GM10248 (cell line): ENCODE measurements around the gene KLK1.

Experiments used
- CTCF ChIA-PET: fragments of 300-600 bp; sonication (Branson Sonifier 250); formaldehyde crosslinking; extraction: SDS; loops from one replicate; lab custom pipeline; 2021; ENCODE audit warnings: antibody characterized with exemption; lab: Yijun Ruan, JAX
- POLR2A ChIA-PET: fragments of 350-650 bp; sonication (Branson Sonifier 250); formaldehyde crosslinking; extraction: SDS; loops from one replicate; lab custom pipeline; 2020; ENCODE audit warnings: antibody characterized with exemption; lab: Yijun Ruan, JAX
- DNase-seq: peaks from one replicate; pipeline ENCODE4 v3.0.0; 2012; ENCODE audit errors: extremely low spot score
- TF ChIP-seq, protein P1 (sequence below): IDR thresholded peaks from 2 replicates; pipeline ENCODE4 v1.5.1; 2012; ENCODE audit warnings: mild to moderate bottlenecking, low read depth; ENCODE audit errors: extremely low read depth, missing control alignments, control extremely low read depth

KLK1 gene

DNA sequence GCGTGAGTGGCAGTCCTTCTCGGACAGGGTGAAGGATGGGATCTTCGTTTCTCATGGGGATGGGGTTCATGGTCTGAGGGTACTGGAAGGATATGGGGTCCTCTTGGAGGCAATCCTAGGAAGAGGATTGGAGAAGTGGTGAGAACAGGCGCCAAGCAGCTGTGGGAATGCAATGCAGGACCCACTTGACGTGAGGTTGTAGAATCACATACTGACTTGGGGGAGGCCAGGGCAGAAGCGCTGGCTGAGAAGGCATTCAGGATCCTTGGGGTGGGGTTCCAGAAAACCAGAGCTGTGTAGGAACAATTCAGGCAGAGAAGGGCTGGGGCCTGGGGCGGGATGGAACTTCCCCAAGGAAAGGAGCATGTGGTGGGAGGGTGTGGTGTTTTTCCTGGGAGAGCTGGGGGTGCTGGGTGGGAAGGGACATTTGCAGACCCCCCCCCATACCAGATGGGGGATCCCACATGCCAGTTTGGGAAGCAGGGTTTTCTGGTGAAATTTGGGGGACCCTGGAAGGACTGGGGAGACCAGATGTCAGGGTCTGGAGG is 852 bp downstream of the KLK1 start:
- ChIA-PET CTCF (interaction anchor here (0.8 kb wide), 1 partner anchor 45 kb away, joined by 3 read pairs; no protein-coding TSS in a partner anchor), POLR2A (no interaction called here)

DNA sequence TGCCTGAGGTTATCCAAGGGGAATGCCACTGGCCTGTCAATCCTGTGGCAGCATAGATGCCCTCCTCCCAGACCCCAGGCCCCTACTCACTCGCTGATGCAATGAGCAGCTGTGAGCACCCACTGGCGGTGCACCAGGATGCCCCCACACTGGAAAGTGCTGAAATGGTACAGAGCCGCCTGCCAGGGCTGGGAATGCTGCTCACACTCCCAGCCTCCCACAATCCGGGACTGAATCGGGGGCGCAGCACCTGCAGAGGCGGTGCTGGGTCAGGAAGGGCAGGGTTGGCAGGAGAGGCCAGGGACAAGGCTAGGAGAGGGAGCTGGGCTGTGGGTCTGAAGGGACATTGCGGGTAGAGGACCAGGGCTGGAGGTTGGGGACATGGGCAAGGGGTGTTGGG is 2.0 kb downstream of the KLK1 start:
- ChIA-PET CTCF (interaction anchor here (3.3 kb wide), 1 partner anchor 101 kb away, joined by 13 read pairs; no protein-coding TSS in a partner anchor), POLR2A (interaction anchor here (0.6 kb wide), 1 partner anchor 28 kb away, joined by 3 read pairs; no protein-coding TSS in a partner anchor)
- no peak for DNase-seq
- TF ChIP-seq, protein P1, sequence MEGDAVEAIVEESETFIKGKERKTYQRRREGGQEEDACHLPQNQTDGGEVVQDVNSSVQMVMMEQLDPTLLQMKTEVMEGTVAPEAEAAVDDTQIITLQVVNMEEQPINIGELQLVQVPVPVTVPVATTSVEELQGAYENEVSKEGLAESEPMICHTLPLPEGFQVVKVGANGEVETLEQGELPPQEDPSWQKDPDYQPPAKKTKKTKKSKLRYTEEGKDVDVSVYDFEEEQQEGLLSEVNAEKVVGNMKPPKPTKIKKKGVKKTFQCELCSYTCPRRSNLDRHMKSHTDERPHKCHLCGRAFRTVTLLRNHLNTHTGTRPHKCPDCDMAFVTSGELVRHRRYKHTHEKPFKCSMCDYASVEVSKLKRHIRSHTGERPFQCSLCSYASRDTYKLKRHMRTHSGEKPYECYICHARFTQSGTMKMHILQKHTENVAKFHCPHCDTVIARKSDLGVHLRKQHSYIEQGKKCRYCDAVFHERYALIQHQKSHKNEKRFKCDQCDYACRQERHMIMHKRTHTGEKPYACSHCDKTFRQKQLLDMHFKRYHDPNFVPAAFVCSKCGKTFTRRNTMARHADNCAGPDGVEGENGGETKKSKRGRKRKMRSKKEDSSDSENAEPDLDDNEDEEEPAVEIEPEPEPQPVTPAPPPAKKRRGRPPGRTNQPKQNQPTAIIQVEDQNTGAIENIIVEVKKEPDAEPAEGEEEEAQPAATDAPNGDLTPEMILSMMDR, result no peak

More for the DNA sequence above, 852 bp downstream of the KLK1 start:
- TF ChIP-seq, protein P1, result no peak
- no peak for DNase-seq

DNA sequence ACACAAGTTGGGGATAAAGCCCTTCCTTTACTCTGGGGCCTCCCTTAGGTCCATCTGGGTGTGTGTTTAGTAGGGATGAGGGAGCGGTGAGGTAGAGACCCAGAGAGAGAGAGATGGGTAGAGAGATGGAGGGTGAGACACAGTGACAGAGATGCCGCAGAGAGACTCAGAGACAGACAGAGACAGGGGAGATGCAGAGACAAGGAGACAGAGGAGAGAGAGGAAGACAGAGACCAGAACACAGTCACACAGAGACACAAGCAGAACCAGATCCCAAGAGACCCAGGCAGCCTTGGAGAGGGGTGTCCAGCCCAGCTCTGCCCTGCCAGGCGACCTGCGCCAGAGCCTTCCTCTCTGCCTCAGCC is 2.4 kb downstream of the KLK1 start:
- ChIA-PET POLR2A (no interaction called here), CTCF (interaction anchor here (1.0 to 3.3 kb wide), 2 partner anchors 8 to 101 kb away, joined by 4 to 13 read pairs; no protein-coding TSS in a partner anchor)
- TF ChIP-seq, protein P1, result no peak
- DNase-seq, result no peak

DNA sequence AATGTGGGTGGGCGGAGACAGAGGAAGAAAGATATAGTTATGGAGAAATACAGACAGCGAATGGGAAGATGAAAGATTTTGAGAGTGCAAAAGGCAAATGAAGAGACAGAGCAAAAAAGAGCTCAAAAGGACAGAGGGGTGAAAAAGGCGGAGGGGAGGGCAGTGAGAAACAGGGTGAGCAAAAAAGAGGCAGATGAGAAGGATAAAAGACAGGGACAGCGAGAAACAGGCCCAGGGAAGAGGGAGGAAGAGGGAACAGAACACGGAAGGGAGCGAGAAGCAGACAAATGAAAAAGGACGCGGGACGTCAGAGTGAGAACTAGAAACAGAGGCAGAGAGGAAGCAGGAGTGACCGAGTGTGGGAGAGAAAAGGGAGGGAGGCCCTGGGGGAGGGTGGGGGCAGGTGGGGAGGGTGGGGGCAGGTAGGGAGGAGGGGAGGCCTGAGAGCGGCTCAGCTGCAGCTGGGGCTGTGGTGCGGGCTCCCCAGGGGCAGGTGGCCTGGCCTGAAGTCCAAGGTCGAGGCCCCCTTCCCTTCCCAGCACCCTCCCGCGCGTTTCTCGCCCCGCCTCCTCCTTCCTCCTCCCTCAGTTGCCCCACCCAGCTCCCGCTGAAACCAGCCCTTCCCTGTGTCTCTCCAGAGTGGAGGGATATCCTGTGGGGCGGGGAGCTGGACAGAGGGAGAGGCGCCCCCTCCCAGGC is 2.9 kb downstream of the KLK1 start:
- TF ChIP-seq, protein P1, result no peak
- peak; percentile 77 for DNase-seq
- POLR2A ChIA-PET, result interaction anchor here (0.5 to 1.1 kb wide), 2 partner anchors 14 to 68 kb away, joined by 3 read pairs; no protein-coding TSS in a partner anchor
- CTCF ChIA-PET, result interaction anchor here (1.0 to 3.3 kb wide), 3 partner anchors 9 to 102 kb away, joined by 3 to 13 read pairs (median 4); no protein-coding TSS in a partner anchor

DNA sequence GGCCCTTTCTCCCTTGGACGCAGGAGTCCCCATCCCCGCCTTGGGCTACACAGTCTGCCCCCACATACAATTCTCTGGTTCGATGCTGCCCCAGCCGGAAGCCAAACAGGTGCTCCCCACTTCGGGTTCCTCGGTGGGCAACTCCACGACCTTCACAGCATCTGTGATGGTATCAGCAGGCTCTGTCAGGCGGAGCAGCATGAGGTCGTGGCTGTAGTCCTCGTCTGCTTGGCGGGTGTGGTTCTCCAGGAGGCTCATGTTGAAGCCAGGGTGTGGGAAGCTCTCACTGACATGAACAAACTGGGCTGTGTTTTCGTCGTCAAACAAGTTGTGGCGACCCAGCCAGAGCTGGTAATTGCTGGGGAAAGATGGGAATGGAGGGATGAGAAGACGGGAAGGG is 3.5 kb downstream of the KLK1 start:
- ChIA-PET CTCF (interaction anchor here (1.0 to 3.3 kb wide), 3 partner anchors 9 to 102 kb away, joined by 3 to 13 read pairs (median 4); no protein-coding TSS in a partner anchor), POLR2A (interaction anchor here (0.5 to 1.6 kb wide), 3 partner anchors 13 to 69 kb away, joined by 3 to 9 read pairs (median 3); no protein-coding TSS in a partner anchor)
- TF ChIP-seq, protein P1, result no peak
- DNase-seq, result no peak

DNA sequence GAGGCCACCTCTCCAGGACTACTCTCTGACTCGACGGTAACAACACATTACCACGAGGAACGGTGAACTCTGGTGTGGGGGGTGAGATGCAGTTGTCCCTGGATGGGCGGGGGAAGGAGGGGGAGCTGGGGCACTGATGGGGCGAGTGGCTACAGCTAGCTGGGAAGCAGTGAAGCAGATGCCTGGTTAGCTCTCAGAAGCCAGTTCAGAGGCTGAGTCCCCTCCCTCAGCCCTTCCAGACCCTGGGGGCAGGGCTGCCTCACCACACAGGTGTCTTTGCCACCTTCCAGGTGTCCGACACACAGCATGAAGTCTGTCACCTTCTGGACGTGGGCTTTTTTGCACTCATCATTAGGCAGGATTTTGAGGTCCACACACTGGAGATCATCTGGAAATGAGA is 4.0 kb downstream of the KLK1 start:
- ChIA-PET POLR2A (interaction anchor here (0.5 to 1.6 kb wide), 3 partner anchors 13 to 69 kb away, joined by 3 to 9 read pairs (median 3); no protein-coding TSS in a partner anchor), CTCF (interaction anchor here (3.3 kb wide), 1 partner anchor 103 kb away, joined by 13 read pairs; no protein-coding TSS in a partner anchor)
- TF ChIP-seq, protein P1, result no peak
- no peak for DNase-seq
